ENCODE data around the gene ILKAP.

- TF ChIP-seq ZBTB33 (IDR thresholded peaks at IDR 0.05; ENCODE audit: borderline replicate concordance, low read depth): no peak
- TF ChIP-seq JUND (IDR thresholded peaks at IDR 0.05): no peak
- no peak for TF ChIP-seq MAX (IDR thresholded peaks at IDR 0.05; ENCODE audit: low read depth)
- TF ChIP-seq EP300 (IDR thresholded peaks at IDR 0.05; ENCODE audit: borderline replicate concordance in 1 of 2, low read depth in 1 of 2, low read length in 1 of 2): no peak
- TF ChIP-seq CTCF (IDR thresholded peaks at IDR 0.05): no peak
- no peak for TF ChIP-seq REST (IDR thresholded peaks at IDR 0.05; ENCODE audit: low read depth, low read length)
- TF ChIP-seq USF2 (IDR thresholded peaks at IDR 0.05; ENCODE audit: borderline replicate concordance, low read depth, low read length): no peak
- no peak for TF ChIP-seq GATA2 (CRISPR knock-in tag; IDR thresholded peaks at IDR 0.05)
- TF ChIP-seq MEF2A (IDR thresholded peaks at IDR 0.05; ENCODE audit: borderline replicate concordance, low read depth): no peak
- TF ChIP-seq EZH2phosphoT487 (IDR thresholded peaks at IDR 0.05; ENCODE audit: borderline replicate concordance, low read depth): no peak
- TF ChIP-seq SIN3A (IDR thresholded peaks at IDR 0.05; ENCODE audit: borderline replicate concordance, low read depth, low read length): no peak
- TF ChIP-seq TAF1 (IDR thresholded peaks at IDR 0.05; ENCODE audit: borderline replicate concordance, low read depth, low read length): no peak
- TF ChIP-seq YY1 (IDR thresholded peaks at IDR 0.05; ENCODE audit: low read depth): no peak
- no peak for TF ChIP-seq TEAD4 (IDR thresholded peaks at IDR 0.05; ENCODE audit: borderline replicate concordance, insufficient read depth)
Observed at GRCh38 chr2:238240757-238241711, 37.5 kb upstream of the ILKAP start.

Data from SK-N-SH (cell line).